ENCODE results near the gene EPHB6. TPM values are rescaled to one million over a fixed set of nuclear protein-coding genes. Genes with fewer than 3 reads are reported as not detected.
A peak's percentile ranks its signal among the peaks of the same experiment; 100 is the strongest.

EPHB6 gene
- total RNA-seq, 1 experiment from 2014 or later = not detected

- DNase-seq (ENCODE audit: low read depth) = no peak
Measured at GRCh38 chr7:142896151-142896550, 41.3 kb downstream of the EPHB6 start.

- no peak for DNase-seq (ENCODE audit: low read depth)
Measured at GRCh38 chr7:142896741-142897379, 42.0 kb downstream of the EPHB6 start.

- DNase-seq (ENCODE audit: low read depth) = no peak
Measured at GRCh38 chr7:142897691-142898090, 42.8 kb downstream of the EPHB6 start.

GRCh38 chr7:142898377-142899170 is 43.7 kb downstream of the EPHB6 start:
- no peak for DNase-seq (ENCODE audit: low read depth)

GRCh38 chr7:142899661-142900060 is 44.8 kb downstream of the EPHB6 start:
- no peak for DNase-seq (ENCODE audit: low read depth)

- DNase-seq (ENCODE audit: low read depth) = no peak
Measured at GRCh38 chr7:142901426-142902259, 46.8 kb downstream of the EPHB6 start.

GRCh38 chr7:142904128-142904527 is 49.3 kb downstream of the EPHB6 start:
- DNase-seq (ENCODE audit: low read depth) = no peak

GRCh38 chr7:142905759-142906158 is 50.9 kb downstream of the EPHB6 start:
- no peak for DNase-seq (ENCODE audit: low read depth)

GRCh38 chr7:142906643-142907042 is 51.8 kb downstream of the EPHB6 start:
- DNase-seq (ENCODE audit: low read depth) = no peak

- no peak for DNase-seq (ENCODE audit: low read depth)
Measured at GRCh38 chr7:142908290-142908689, 53.4 kb downstream of the EPHB6 start.

GRCh38 chr7:142908921-142909890 is 54.3 kb downstream of the EPHB6 start:
- DNase-seq (ENCODE audit: low read depth) = peak; percentile 14

GRCh38 chr7:142910031-142910433 is 55.2 kb downstream of the EPHB6 start:
- DNase-seq (ENCODE audit: low read depth) = no peak

GRCh38 chr7:142910481-142910880 is 55.6 kb downstream of the EPHB6 start:
- DNase-seq (ENCODE audit: low read depth) = no peak

- no peak for DNase-seq (ENCODE audit: low read depth)
Measured at GRCh38 chr7:142913051-142913450, 58.2 kb downstream of the EPHB6 start.

GRCh38 chr7:142913566-142913965 is 58.7 kb downstream of the EPHB6 start:
- no peak for DNase-seq (ENCODE audit: low read depth)

GRCh38 chr7:142914121-142914520 is 59.2 kb downstream of the EPHB6 start:
- DNase-seq (ENCODE audit: low read depth) = no peak

- no peak for DNase-seq (ENCODE audit: low read depth)
Measured at GRCh38 chr7:142915315-142915714, 60.4 kb downstream of the EPHB6 start.

GRCh38 chr7:142916508-142916907 is 61.6 kb downstream of the EPHB6 start:
- no peak for DNase-seq (ENCODE audit: low read depth)

GRCh38 chr7:142917447-142917846 is 62.6 kb downstream of the EPHB6 start:
- DNase-seq (ENCODE audit: low read depth) = no peak

GRCh38 chr7:142918901-142919300 is 64.0 kb downstream of the EPHB6 start:
- no peak for DNase-seq (ENCODE audit: low read depth)

- no peak for DNase-seq (ENCODE audit: low read depth)
Measured at GRCh38 chr7:142919656-142920055, 64.8 kb downstream of the EPHB6 start.
